NCI-H774 (cell line): ENCODE results near the gene CPNE1.

Experiments
- DNase-seq: peaks from one replicate; lab custom pipeline; 2025; lab: John Stamatoyannopoulos, UW

Gene CPNE1

DNA sequence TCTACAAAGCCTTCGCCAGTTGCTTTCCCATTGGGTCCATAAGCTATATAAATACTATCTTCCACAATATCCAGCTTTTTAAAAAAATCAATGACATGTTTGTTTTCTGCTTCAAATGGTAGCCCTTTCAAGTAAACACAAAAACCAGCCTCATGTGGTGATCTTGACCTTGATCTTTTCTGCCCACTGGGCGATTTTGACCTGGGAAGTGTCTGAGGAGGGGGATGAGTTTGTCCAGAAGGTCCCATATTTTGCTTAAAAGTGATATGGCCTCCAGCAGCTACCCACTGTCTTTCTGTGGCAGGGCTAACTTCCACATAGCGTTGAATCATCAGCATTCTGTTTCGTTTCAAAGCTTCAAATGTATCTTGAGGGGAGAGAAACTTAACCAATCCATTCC lies 10.8 kb downstream of the CPNE1 start:
- no peak for DNase-seq

DNA sequence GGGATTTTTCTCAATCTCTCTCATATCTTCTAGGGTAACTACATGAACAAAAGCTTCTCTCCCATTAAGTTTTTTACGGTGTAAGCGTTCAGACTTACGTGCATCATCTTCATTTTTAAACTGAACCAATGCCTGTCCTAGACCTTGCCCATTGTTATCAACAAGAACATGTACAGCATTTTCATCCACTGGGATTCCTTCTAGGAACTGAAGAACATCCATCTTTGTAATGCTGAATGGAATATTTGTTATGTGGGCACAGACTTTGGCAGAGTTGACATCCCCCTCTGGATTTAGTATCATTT lies 11.3 kb downstream of the CPNE1 start:
- no peak for DNase-seq

DNA sequence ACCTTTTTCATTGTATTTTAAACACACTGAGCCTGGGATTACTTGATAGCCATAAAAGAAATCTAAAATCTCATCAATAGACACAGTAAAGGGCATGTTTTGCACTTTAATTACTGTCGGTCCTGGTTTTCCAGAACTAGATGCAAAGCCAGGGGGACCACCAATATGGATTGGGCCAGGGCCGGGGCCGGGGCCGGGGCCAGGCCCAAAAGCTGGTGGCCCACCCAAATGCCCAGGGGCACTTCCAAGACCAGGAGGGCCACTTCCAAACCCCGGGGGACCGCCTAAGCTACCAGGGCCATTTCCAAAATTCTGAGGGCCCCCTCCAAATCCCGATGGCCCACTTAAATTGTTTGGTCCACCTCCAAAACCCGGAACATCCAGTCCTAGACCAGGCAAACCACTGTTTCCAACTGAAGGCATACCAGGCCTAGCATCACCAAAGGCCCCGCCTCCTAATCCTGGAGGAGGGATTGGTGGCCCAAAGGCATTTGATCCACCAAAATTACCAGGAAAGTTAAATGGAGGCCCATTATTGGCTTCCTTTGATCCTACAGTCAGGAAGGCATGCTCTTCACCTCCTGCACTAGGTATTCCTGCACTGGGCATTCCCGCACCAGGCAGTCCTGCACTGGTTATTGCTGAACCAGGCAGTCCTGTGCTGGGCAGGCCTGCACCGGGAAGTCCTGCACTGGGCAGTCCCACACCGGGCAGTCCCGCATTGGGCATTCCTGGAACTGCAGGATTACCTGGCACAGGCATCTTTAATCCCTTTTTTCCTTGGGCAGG lies 11.9 kb downstream of the CPNE1 start:
- DNase-seq: no peak

DNA sequence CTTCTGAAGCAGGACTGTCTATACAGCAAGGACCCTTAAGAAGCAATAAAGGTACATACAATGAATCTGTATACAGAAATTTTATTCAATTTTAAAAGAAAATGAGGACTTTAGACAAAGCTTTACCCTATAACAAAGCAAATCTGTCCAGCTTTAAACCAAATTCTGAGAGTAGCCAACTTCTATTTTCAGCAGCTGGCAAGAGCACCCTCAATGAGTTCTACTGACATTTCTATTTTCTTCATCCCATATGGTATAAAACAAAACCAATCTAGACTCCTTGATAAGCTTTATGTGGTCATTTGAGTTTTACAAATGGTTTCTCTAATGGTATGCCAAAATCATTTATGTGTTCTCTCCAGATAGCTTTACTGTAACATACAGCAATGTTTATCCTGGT lies 12.7 kb downstream of the CPNE1 start:
- no peak for DNase-seq

GRCh38 chr20:35650632-35651031 lies 14.1 kb downstream of the CPNE1 start:
- DNase-seq: no peak

GRCh38 chr20:35648836-35649235 lies 15.9 kb downstream of the CPNE1 start:
- DNase-seq: no peak

- DNase-seq: no peak
Measured at GRCh38 chr20:35644806-35645205, 19.9 kb downstream of the CPNE1 start.

- DNase-seq: no peak
Measured at GRCh38 chr20:35643045-35643444, 21.7 kb downstream of the CPNE1 start.

GRCh38 chr20:35641743-35642142 lies 23.0 kb downstream of the CPNE1 start:
- DNase-seq: no peak

GRCh38 chr20:35640724-35641123 lies 24.0 kb downstream of the CPNE1 start:
- no peak for DNase-seq

DNA sequence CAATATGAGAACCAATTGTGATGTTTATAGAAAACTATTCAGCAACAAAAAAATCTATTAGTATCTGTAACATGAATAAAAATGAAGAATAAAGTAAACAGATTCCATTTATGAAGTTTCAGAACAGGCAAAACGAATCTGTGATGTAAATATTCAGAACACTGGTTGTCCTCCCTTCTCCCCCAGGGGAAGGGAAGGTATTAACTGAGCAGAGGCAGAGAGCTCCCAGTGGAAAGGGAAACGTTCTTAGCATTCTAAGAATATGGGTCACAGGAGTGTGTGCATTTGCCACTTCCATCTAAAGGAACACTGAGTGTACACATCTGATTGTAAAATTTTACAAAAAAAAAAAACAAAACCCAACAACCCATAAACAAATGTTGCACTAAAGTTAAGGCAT lies 25.9 kb downstream of the CPNE1 start:
- no peak for DNase-seq

- DNase-seq: no peak
Measured at GRCh38 chr20:35637276-35637675, 27.4 kb downstream of the CPNE1 start.

- no peak for DNase-seq
Measured at GRCh38 chr20:35636095-35636494, 28.6 kb downstream of the CPNE1 start.

GRCh38 chr20:35635652-35636051 lies 29.0 kb downstream of the CPNE1 start:
- no peak for DNase-seq

GRCh38 chr20:35632539-35633115 lies 32.1 kb downstream of the CPNE1 start:
- DNase-seq: no peak

DNA sequence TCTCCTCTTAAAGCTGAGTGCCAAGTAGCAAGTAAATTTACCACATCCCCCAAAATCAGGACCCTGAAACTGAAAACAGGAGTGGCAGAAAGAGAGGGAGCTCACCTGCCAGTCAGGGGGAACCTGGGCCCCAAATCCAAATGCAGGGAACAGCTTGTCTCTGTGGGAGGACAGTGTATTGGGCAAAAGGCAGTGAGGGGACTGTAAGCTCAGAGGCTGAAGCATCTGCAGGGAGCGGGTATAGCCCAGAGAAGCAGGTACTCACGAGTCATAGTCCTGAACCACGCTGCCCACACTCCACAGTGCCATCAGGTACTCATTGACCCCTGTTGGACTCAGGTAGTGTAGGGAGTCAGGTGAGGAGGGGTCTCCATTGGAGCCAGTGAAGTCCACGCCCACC lies 34.1 kb downstream of the CPNE1 start:
- no peak for DNase-seq

DNA sequence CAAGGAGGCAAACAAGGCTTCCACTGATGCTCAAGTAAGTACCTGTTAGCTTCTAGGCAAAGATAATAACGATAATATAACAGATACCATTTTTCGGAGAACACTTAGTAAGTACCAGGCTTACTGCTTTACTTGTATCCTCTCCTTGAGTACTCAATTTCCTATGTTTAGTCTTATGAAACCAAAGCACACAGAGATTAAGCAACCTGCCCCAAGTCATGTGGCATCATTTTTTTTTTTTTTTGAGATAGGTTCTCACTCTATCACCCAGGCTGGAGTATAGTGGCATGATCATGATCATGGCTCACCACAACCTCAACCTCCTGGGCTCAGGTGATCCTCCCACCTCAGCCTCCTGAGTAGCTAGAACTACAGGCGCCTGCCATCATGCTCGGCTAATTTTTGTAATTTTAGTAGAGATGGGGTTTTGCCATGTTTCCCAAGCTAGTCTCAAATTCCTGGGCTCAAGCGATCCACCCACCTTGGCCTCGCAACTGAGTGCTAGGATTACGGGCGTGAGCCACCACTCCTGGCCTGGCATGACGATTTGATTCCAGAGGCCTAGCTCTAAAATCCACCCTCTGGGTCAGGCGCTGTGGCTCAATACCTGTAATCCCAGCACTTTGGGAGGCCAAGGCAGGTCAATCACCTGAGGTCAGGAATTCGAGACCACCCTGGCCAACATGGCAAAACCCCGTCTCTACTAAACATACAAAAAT lies 35.1 kb downstream of the CPNE1 start:
- DNase-seq: no peak

GRCh38 chr20:35627121-35627520 lies 37.6 kb downstream of the CPNE1 start:
- no peak for DNase-seq

- DNase-seq: no peak
Measured at GRCh38 chr20:35626386-35627001, 38.2 kb downstream of the CPNE1 start.

DNA sequence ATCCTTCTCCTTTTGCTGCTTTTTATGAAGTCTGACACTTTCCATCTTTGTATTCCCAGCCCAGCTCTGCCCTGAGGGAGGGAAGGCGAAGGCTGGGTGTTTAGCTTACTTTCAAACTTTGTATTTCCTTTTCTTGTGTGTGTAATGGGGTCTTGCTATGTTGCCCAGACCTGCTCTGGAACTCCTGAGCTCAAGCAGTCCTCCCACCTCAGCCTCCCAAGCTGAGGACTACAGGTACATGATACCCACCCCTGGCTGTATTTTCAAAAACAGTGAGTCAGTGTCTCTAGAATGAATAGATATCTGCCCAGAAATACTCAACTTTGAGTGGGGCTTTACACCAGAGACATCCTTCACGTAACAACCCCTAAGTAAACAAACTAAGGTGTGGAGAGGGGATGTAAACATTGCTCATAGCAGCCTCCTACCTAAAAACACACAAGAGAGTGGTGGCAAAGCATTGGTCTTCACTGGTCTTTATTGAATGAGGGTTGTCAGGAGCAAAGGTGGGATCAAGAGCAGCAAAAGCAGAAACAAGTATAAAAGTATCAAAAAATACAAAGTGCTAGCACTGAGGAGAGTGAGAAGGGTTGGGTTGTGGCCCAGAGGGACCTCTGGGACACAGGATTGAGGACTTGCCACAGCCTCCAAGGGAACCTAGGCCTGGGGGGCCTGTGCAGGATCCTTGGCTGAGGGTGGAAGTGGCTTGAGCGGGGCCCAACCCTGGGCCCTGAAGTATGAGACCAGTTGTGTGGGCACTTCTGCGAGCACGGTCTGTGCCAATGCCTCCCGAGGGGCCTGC lies 38.9 kb downstream of the CPNE1 start:
- no peak for DNase-seq

- no peak for DNase-seq
Measured at GRCh38 chr20:35621560-35621946, 43.1 kb downstream of the CPNE1 start.
